HG03064 (cell line): ENCODE results near the gene OR11H7.
"Not testable (repeated sequence)": the region's sequence is repeated elsewhere in the genome, so short reads cannot be mapped to it uniquely, and the experiment has no call there.

ENCODE experiments used
- ATAC-seq: cut with Tn5 transposase; IDR thresholded peaks from one replicate; pipeline ENCODE4 v1.9.1; 2021; ENCODE audit warnings: low read depth; ENCODE audit not compliant: unreplicated experiment

Gene OR11H7

GRCh38 chr14:20228681-20229080 lies at the start of gene OR11H7:
OR11H7 (plus strand) TSS chr14:20228981.
- no peak for ATAC-seq

GRCh38 chr14:20179218-20179617 lies 49.6 kb upstream of the OR11H7 start:
- no peak for ATAC-seq

- ATAC-seq: no peak
These were observed 48.9 kb upstream of the OR11H7 start for GRCh38 chr14:20179880-20180279.

GRCh38 chr14:20180486-20180885 lies 48.3 kb upstream of the OR11H7 start:
- no peak for ATAC-seq

GRCh38 chr14:20184181-20184580 lies 44.6 kb upstream of the OR11H7 start:
- no peak for ATAC-seq

GRCh38 chr14:20190596-20190995 lies 38.2 kb upstream of the OR11H7 start, which contains the start of gene OR11G2:
OR11G2 (plus strand) TSS chr14:20190896; CDS start chr14:20197438, 6,542 bp downstream.
- no peak for ATAC-seq

GRCh38 chr14:20191396-20191795 lies 37.4 kb upstream of the OR11H7 start:
- no peak for ATAC-seq

GRCh38 chr14:20194101-20194500 lies 34.7 kb upstream of the OR11H7 start:
- ATAC-seq: no peak

GRCh38 chr14:20195170-20195569 lies 33.6 kb upstream of the OR11H7 start:
- ATAC-seq: not testable (repeated sequence)

- ATAC-seq: no peak
These were observed 32.9 kb upstream of the OR11H7 start for GRCh38 chr14:20195911-20196310.

GRCh38 chr14:20197459-20197858 lies 31.3 kb upstream of the OR11H7 start:
- no peak for ATAC-seq

- ATAC-seq: no peak
These were observed 29.8 kb upstream of the OR11H7 start for GRCh38 chr14:20198991-20199390.

GRCh38 chr14:20204721-20205120 lies 24.1 kb upstream of the OR11H7 start:
- no peak for ATAC-seq

- no peak for ATAC-seq
These were observed 19.2 kb upstream of the OR11H7 start for GRCh38 chr14:20209595-20209994.

GRCh38 chr14:20212406-20212805 lies 16.4 kb upstream of the OR11H7 start:
- ATAC-seq: not testable (repeated sequence)

- no peak for ATAC-seq
These were observed 13.6 kb upstream of the OR11H7 start for GRCh38 chr14:20215196-20215595.

GRCh38 chr14:20219033-20219432 lies 9.7 kb upstream of the OR11H7 start:
- ATAC-seq: no peak

GRCh38 chr14:20223410-20223809 lies 5.4 kb upstream of the OR11H7 start, which contains the start of gene OR11H6:
OR11H6 (plus strand) TSS chr14:20223710; CDS start chr14:20223710, 0 bp downstream.
- no peak for ATAC-seq

- not testable (repeated sequence) for ATAC-seq
These were observed 6.6 kb downstream of the OR11H7 start for GRCh38 chr14:20235415-20235814.

- ATAC-seq: no peak
These were observed 19.0 kb downstream of the OR11H7 start for GRCh38 chr14:20247646-20248246.

- ATAC-seq: no peak
These were observed 33.9 kb downstream of the OR11H7 start for GRCh38 chr14:20262642-20263128.

- not testable (repeated sequence) for ATAC-seq
These were observed 35.6 kb downstream of the OR11H7 start for GRCh38 chr14:20264361-20264760.
